ENCODE data around the gene ZHX3. TPM values are rescaled to one million over a fixed set of nuclear protein-coding genes. Genes with fewer than 3 reads are reported as not detected.

Gene ZHX3
- polyA plus RNA-seq, 3 donors, result 0.58 to 3.2 (median 1.1) TPM

- intact Hi-C loops (cut with micrococcal nuclease), result no loop called here
- Histone ChIP-seq H3K4me1 (ENCODE audit: control insufficient read depth in 1 of 2, insufficient read depth in 2 of 2, low read length in 2 of 2) (no peaks in the 10 kb centered on the region), H3K27ac (ENCODE audit: low read depth in 1 of 2, low read length in 2 of 2) (no peak overlapping the region), H3K79me2 (ENCODE audit: insufficient read depth, low read length) (no peaks in the 10 kb centered on the region), H4K20me1 (ENCODE audit: insufficient read depth, low read length) (no peaks in the 10 kb centered on the region), H2AFZ (ENCODE audit: insufficient read depth, low read depth, low read length, poor library complexity, severe bottlenecking) (no peak overlapping the region), H3K36me3 (replicated peaks in 1 of 2; ENCODE audit: control insufficient read depth in 1 of 2, insufficient read depth in 2 of 2, low read length in 2 of 2) (no peaks in the 10 kb centered on the region), H3K4me3 (replicated peaks in 1 of 3; ENCODE audit: low read depth in 2 of 3, low read length in 3 of 3) (no peak overlapping the region), H3K27me3 (ENCODE audit: control insufficient read depth in 2 of 2, insufficient read depth in 2 of 2, low read length in 2 of 2) (peaks cover 11 to 21% of the 10 kb centered on the region in 2 donors), H3K9me3 (replicated peaks in 1 of 2; ENCODE audit: control insufficient read depth in 1 of 2, insufficient read depth in 1 of 2, low read length in 2 of 2) (no peaks in the 10 kb centered on the region), H3K4me2 (replicated peaks; ENCODE audit: extremely low read depth, low read length, poor library complexity, severe bottlenecking) (no peak overlapping the region), H3K9ac (ENCODE audit: insufficient read depth, low read length, poor library complexity, severe bottlenecking) (no peak overlapping the region)
- H3K27ac Mint-ChIP-seq, result no peak overlapping the region
- no peak overlapping the region for H3K4me3 Mint-ChIP-seq
- H3K4me1 Mint-ChIP-seq, result no peaks in the 10 kb centered on the region
- H3K9me3 Mint-ChIP-seq, result peaks cover 0 to 5% (median 0%) of the 10 kb centered on the region in 7 donors
- no peak for DNase-seq
- no peak for TF ChIP-seq CTCF (IDR thresholded peaks at IDR 0.05)
- H3K27me3 Mint-ChIP-seq (ENCODE audit: low read depth in 3 of 3), result peaks cover 24 to 35% (median 26%) of the 10 kb centered on the region in 3 donors
- 94% methylated on average over 43 of the region's 45 CpGs for WGBS (ENCODE audit: insufficient coverage)
- H3K36me3 Mint-ChIP-seq, result no peaks in the 10 kb centered on the region
Measured at GRCh38 chr20:41361757-41362747, 44.5 kb upstream of the ZHX3 start.

GRCh38 chr20:41360831-41361756 lies 43.6 kb upstream of the ZHX3 start:
- H4K20me1 ChIP-seq (ENCODE audit: insufficient read depth, low read length), result no peaks in the 10 kb centered on the region
- no peaks in the 10 kb centered on the region for H3K9me3 ChIP-seq (replicated peaks in 1 of 2; ENCODE audit: control insufficient read depth in 1 of 2, insufficient read depth in 1 of 2, low read length in 2 of 2)
- intact Hi-C loops (cut with micrococcal nuclease), result no loop called here
- WGBS (ENCODE audit: insufficient coverage), result 95% methylated on average over 22 of the region's 22 CpGs
- H3K36me3 ChIP-seq (replicated peaks in 1 of 2; ENCODE audit: control insufficient read depth in 1 of 2, insufficient read depth in 2 of 2, low read length in 2 of 2), result no peaks in the 10 kb centered on the region
- H3K9me3 Mint-ChIP-seq, result peaks cover 0 to 3% (median 0%) of the 10 kb centered on the region in 7 donors
- H3K27ac ChIP-seq (ENCODE audit: low read depth in 1 of 2, low read length in 2 of 2), result no peak overlapping the region
- DNase-seq, result no peak
- no peak overlapping the region for H3K4me2 ChIP-seq (replicated peaks; ENCODE audit: extremely low read depth, low read length, poor library complexity, severe bottlenecking)
- no peak overlapping the region for H3K4me3 Mint-ChIP-seq
- no peaks in the 10 kb centered on the region for H3K79me2 ChIP-seq (ENCODE audit: insufficient read depth, low read length)
- H3K27ac Mint-ChIP-seq, result no peak overlapping the region
- H3K4me1 ChIP-seq (ENCODE audit: control insufficient read depth in 1 of 2, insufficient read depth in 2 of 2, low read length in 2 of 2), result no peaks in the 10 kb centered on the region
- peaks cover 9 to 20% of the 10 kb centered on the region in 2 donors for H3K27me3 ChIP-seq (ENCODE audit: control insufficient read depth in 2 of 2, insufficient read depth in 2 of 2, low read length in 2 of 2)
- H3K9ac ChIP-seq (ENCODE audit: insufficient read depth, low read length, poor library complexity, severe bottlenecking), result no peak overlapping the region
- no peaks in the 10 kb centered on the region for H3K36me3 Mint-ChIP-seq
- no peak overlapping the region for H2AFZ ChIP-seq (ENCODE audit: insufficient read depth, low read depth, low read length, poor library complexity, severe bottlenecking)
- H3K4me1 Mint-ChIP-seq, result no peaks in the 10 kb centered on the region
- H3K4me3 ChIP-seq (replicated peaks in 1 of 3; ENCODE audit: low read depth in 2 of 3, low read length in 3 of 3), result no peak overlapping the region
- TF ChIP-seq CTCF (IDR thresholded peaks at IDR 0.05), result no peak
- H3K27me3 Mint-ChIP-seq (ENCODE audit: low read depth in 3 of 3), result peaks cover 25 to 33% (median 27%) of the 10 kb centered on the region in 3 donors

Measured in CD14-positive monocyte (primary cell).